Neural progenitor cell (in vitro differentiated cells): ENCODE measurements around the gene CSKMT.

Experiments used
- CTCF ChIP-seq: fragments of 200-600 bp; sonication (generic); IDR thresholded peaks from 2 replicates; pipeline ENCODE4 v1.5.1; 2017; ENCODE audit warnings: antibody characterized with exemption, mild to moderate bottlenecking
- EZH2 ChIP-seq: fragments of 200-600 bp; sonication (generic); IDR thresholded peaks from 2 replicates; pipeline ENCODE4 v1.6.1; 2017; ENCODE audit warnings: antibody characterized with exemption, mild to moderate bottlenecking, moderate library complexity
- EZH2phosphoT487 ChIP-seq: fragments of 200-600 bp; sonication (generic); IDR thresholded peaks from 2 replicates; pipeline ENCODE4 v1.6.1; 2017; ENCODE audit warnings: antibody characterized with exemption

GRCh38 chr11:62707277-62707861 is 42.3 kb downstream of the CSKMT start, which contains the start of the genes BSCL2 and GNG3:
- TF ChIP-seq CTCF (no peak), EZH2phosphoT487 (no peak), EZH2 (no peak)
